HepG2 (cell line): Measurements from ENCODE around the gene HRG. TPM values are rescaled to one million over a fixed set of nuclear protein-coding genes. Genes with fewer than 3 reads are reported as not detected.

Source experiments
- AKAP8 ChIP-seq: sonication (generic); formaldehyde crosslinking; IDR thresholded peaks from 2 replicates; pipeline ENCODE4 v1.5.1; 2020; ENCODE audit warnings: mild to moderate bottlenecking, missing genetic modification reagents
- DZIP1 ChIP-seq: sonication (generic); formaldehyde crosslinking; IDR thresholded peaks from 2 replicates; pipeline ENCODE4 v1.5.0; 2020; ENCODE audit warnings: mild to moderate bottlenecking, missing genetic modification reagents
- E2F2 ChIP-seq: sonication (generic); formaldehyde crosslinking; IDR thresholded peaks from 2 replicates; pipeline ENCODE4 v1.4.0; 2020; ENCODE audit warnings: missing genetic modification reagents, borderline replicate concordance
- HNF4G ChIP-seq, 2 experiments: sonication (generic) in 1 of 2; formaldehyde crosslinking in 1 of 2; IDR thresholded peaks; 2 replicates each; pipeline versions ENCODE4 v1.4.0 to v1.6.1; 2011 to 2020; ENCODE audit warnings: borderline replicate concordance in 2 of 2, low read depth in 2 of 2, mild to moderate bottlenecking in 2 of 2, low read length in 1 of 2, missing genetic modification reagents in 1 of 2, moderate library complexity in 1 of 2
- HNRNPUL1 ChIP-seq: fragments of 200-400 bp; formaldehyde crosslinking; IDR thresholded peaks from 2 replicates; pipeline ENCODE4 v1.6.1; 2017; ENCODE audit warnings: low read depth, mild to moderate bottlenecking, low read length, moderate library complexity
- KAT8 ChIP-seq: IDR thresholded peaks from 2 replicates; pipeline ENCODE4 v1.6.1; 2016; ENCODE audit warnings: missing genetic modification reagents, missing compliant biosample characterization
- MBD4 ChIP-seq: IDR thresholded peaks from 2 replicates; pipeline ENCODE4 v1.6.1; 2012; ENCODE audit warnings: low read length, inconsistent platforms, borderline replicate concordance
- NFIC ChIP-seq: IDR thresholded peaks from 2 replicates; pipeline ENCODE4 v1.6.1; 2012; ENCODE audit warnings: mild to moderate bottlenecking, low read length, inconsistent platforms
- PRPF4 ChIP-seq: fragments of 200-400 bp; formaldehyde crosslinking; IDR thresholded peaks from 2 replicates; pipeline ENCODE4 v1.6.1; 2016; ENCODE audit warnings: low read length, low read depth; ENCODE audit not compliant: poor library complexity, severe bottlenecking
- RAD21 ChIP-seq: fragments of 450-650 bp; formaldehyde crosslinking; IDR thresholded peaks from 2 replicates; pipeline ENCODE4 v1.5.0; 2020; ENCODE audit warnings: mild to moderate bottlenecking
- REL ChIP-seq: sonication (generic); formaldehyde crosslinking; conservative IDR thresholded peaks from 2 replicates; pipeline ENCODE4 v1.8.0; 2022; ENCODE audit warnings: mild to moderate bottlenecking, missing genetic modification reagents, moderate library complexity
- SALL2 ChIP-seq: sonication (generic); formaldehyde crosslinking; IDR thresholded peaks from 2 replicates; pipeline ENCODE4 v1.8.1; 2023; ENCODE audit warnings: mild to moderate bottlenecking, missing genetic modification reagents, inconsistent platforms
- SIN3A ChIP-seq: IDR thresholded peaks from 2 replicates; pipeline ENCODE4 v1.6.1; 2011; ENCODE audit warnings: low read depth, mild to moderate bottlenecking, control low read depth, low read length, borderline replicate concordance
- STAT6 ChIP-seq: sonication (generic); formaldehyde crosslinking; IDR thresholded peaks from 2 replicates; pipeline ENCODE4 v1.4.0; 2020; ENCODE audit warnings: missing genetic modification reagents, mild to moderate bottlenecking, borderline replicate concordance
- TFDP1 ChIP-seq: IDR thresholded peaks from 2 replicates; pipeline ENCODE4 v1.6.1; 2016; ENCODE audit warnings: missing compliant biosample characterization, missing genetic modification reagents, borderline replicate concordance
- THRA ChIP-seq: sonication (generic); formaldehyde crosslinking; IDR thresholded peaks from 2 replicates; pipeline ENCODE4 v1.4.0; 2020; ENCODE audit warnings: missing genetic modification reagents, borderline replicate concordance
- ZBTB2 ChIP-seq: sonication (generic); formaldehyde crosslinking; IDR thresholded peaks from 2 replicates; pipeline ENCODE4 v1.8.0; 2022; ENCODE audit warnings: low read depth, missing genetic modification reagents
- ZSCAN21 ChIP-seq: sonication (generic); formaldehyde crosslinking; IDR thresholded peaks from 2 replicates; pipeline ENCODE4 v1.8.0; 2022; ENCODE audit warnings: mild to moderate bottlenecking, missing genetic modification reagents, moderate library complexity, borderline replicate concordance
- ZSCAN22 ChIP-seq: sonication (generic); formaldehyde crosslinking; IDR thresholded peaks from 2 replicates; pipeline ENCODE4 v1.4.0; 2020; ENCODE audit warnings: mild to moderate bottlenecking, missing genetic modification reagents
- polyA plus RNA-seq, 8 experiments: library from polyadenylated mRNA; depleted of rRNA in 3 of 8; stranded (reverse) in 7 of 8; unstranded in 1 of 8; fragments of >200 nt; fragmentation: Illumina TruSeq in 4 of 8; extraction: Trizol in 4 of 8; gene quantifications; 2 replicates each; pipeline versions ENCODE4 v1.2.1 to v1.2.3, GENCODE V29; 2011 to 2016; ENCODE audit warnings: low read depth in 4 of 8, missing spikeins in 1 of 8, mixed read lengths in 1 of 8; ENCODE audit not compliant: insufficient read depth in 1 of 8
- total RNA-seq, 5 experiments: library from RNA; depleted of rRNA; stranded (reverse); fragments of >200 nt; fragmentation: Illumina TruSeq; extraction: Trizol; gene quantifications; 2 replicates each; pipeline ENCODE4 v1.2.3, GENCODE V29; 2016; ENCODE audit warnings: low read depth in 1 of 5

HRG gene
- total and polyA plus RNA-seq, 2 of the 13 experiments (the other 11 are each of a cell fraction or from before 2014, with no cell fraction given): 0.09 to 0.11 TPM

- TF ChIP-seq E2F2 (CRISPR knock-in tag) (no peak), THRA (no peak), KAT8 (CRISPR knock-in tag) (no peak), HNRNPUL1 (no peak), DZIP1 (no peak), SALL2 (CRISPR knock-in tag) (no peak), ZSCAN22 (no peak), MBD4 (no peak), REL (CRISPR knock-in tag) (no peak), ZBTB2 (CRISPR knock-in tag) (no peak), STAT6 (CRISPR knock-in tag) (no peak), SIN3A (no peak), ZSCAN21 (CRISPR knock-in tag) (peak; percentile 12; the same call in 1 of the 2 replicates), HNF4G (IDR thresholded peaks at IDR 0.05; ENCODE audit: borderline replicate concordance, low read depth, low read length) (no peak), HNF4G (CRISPR knock-in tag; IDR thresholded peaks at IDR 0.05; ENCODE audit: borderline replicate concordance, low read depth) (no peak), PRPF4 (no peak), RAD21 (CRISPR knock-in tag) (no peak), NFIC (no peak), TFDP1 (CRISPR knock-in tag) (no peak), AKAP8 (CRISPR knock-in tag) (no peak)
Observed at GRCh38 chr3:186619787-186620212, 46.0 kb upstream of the HRG start (continued).
